Stimulated activated CD4-positive, alpha-beta T cell treated with anti-CD3 and anti-CD28 coated beads, TNF-alpha, amount 100 ng/mL, for 1 hour (primary cell): ENCODE data around the gene SULT6B1.

Experiments used
- DNase-seq, 3 donors: peaks; one replicate each; pipeline ENCODE4 v3.0.0-alpha.2; 2020; ENCODE audit warnings: low read depth in 3 of 3, low spot score in 1 of 3

Gene SULT6B1

DNA sequence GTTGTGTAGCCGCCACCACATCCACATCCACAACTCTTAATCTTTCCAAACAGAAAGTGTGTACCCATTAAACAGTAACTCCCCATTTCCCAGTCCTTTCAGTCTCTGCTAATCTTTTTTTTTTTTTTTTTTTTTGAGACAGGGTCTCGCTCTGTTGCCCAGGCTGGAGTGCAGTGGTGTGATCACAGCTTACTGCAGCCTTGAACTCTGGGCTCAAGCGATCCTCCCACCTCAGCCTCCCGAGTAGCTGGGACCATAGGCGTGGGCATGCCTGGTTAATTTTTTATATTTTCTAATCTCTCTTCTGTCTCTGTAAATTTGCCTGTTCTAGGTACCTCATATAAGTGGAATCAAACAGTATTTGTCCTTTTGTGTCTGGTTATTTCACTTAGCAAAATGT, 35.2 kb downstream of the SULT6B1 start:
- DNase-seq, result no peak

DNA sequence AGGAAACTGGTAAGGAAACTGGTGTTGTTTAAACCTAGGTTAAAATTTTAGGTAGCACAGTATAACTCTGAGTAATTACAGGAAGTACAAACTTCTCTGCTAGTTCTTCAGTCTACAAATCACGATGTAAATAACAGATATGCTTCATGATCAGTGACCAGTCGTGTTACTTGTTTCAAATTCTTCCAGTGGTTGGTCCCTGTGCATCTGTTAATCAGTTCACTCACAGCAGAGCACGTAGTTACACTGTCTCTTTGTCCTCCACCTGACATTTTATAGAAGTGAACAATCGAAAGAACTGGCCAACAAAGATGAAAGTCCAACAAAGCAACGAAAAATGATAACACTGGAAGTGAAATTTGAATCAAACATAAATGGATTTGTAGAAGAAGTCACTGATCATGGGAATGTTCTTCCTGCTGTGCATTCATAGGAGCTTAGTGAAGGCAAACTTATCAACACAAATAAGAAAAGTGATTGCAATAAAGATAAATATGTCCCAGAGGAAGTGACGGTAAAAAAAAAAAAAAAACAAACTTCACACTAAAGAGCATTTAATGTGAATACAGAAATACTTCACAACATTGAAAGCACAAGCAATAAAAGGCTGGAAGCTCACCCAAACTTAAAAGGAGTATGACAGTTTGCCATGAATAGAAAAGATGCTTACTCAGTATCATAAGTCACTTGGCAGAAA, 38.7 kb downstream of the SULT6B1 start:
- no peak for DNase-seq

DNA sequence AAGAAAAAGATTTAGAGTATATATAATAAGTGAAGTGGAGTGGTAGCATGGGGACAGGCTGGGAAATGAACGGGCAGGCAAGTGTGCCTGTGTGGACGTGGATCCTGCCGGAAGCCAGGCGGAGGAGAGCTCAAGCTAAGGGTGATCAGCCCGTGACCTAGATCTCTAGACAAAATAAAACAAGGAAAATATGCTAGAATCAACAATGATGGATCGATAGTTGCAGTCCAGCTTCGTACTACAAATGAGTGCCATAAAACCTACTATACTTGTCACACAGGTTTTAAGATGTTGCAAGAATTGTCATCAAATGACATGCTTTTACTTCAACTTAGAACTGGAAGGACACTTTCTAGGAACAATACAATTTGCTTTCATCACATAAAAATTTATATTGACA, 40.1 kb downstream of the SULT6B1 start:
- no peak for DNase-seq

DNA sequence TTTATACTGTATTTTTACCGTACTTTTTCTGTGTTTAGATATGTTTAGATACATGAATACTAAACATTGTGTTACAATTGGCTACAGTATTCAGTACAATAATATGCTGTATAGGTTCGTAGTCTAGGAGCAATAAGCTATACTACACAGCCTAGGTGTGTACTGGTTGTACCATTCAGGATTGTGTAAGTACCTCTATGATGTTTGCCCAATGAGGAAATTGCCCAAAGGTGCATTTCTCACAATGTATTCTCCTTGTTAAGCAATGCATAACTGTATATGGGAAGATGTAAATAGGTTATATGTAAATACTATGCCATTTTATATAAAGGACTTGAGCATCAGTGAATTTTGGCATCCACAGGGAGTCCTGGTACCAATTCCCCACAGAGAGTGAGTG, 42.4 kb downstream of the SULT6B1 start:
- no peak for DNase-seq

DNA sequence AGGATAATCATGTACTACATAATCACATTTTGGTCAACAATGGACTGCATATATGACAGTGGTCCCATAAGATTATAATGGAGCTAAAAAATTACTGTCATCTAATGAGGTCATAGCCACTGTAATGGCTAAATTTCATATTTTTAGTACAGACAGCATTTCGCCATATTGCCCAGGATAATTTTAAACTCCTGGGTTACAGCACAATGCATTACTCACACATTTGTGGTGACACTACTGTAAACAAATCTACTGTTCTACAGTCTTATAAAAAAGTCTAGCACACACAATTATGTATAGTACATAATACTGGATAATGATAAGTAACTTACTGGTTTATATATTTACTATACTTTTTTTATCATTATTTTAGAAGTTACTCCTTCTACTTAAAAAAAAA, 44.5 kb downstream of the SULT6B1 start:
- DNase-seq, result no peak

DNA sequence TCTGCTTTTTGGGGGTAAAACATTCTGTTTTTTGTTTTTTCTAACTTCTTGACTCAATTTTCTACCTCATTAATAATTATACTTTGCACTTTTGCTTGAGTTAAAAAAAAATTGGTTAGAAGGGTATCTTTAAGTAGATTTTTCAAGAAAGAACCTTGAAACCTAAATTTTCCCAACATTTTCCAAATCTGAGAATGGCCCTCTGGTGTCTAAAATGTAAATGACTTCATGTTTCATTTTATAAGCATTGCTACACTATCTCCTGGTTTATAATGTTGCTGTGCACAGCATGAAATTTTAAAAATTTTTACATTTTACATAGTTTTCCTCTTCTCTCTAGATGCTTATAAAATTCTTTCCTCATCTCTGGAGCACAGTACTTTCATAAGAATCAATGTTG, 45.9 kb downstream of the SULT6B1 start:
- DNase-seq, result no peak

DNA sequence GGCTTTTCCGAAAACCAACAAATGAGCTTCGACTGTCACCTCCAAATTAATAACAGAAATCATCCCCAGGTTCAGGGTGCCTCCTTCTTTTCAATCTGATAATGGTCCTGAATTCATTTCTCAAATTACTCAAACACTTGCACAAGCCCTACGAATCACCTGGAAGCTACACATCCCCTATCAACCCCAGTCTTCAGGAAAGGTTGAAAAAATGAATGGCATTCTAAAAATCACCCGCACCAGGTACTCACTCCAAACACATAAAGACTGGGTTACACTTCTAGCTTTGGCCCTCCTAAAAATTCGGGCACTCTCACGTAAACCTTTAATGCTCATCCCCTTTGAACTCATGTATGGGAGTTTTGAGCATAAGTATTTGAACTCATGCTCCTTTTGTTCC, 55.6 kb downstream of the SULT6B1 start:
- no peak for DNase-seq

- DNase-seq, result no peak
Observed at GRCh38 chr2:37125416-37125815, 63.1 kb downstream of the SULT6B1 start.

GRCh38 chr2:37119157-37119556, 69.3 kb downstream of the SULT6B1 start:
- DNase-seq, result no peak
